MCF 10A (cell line): ENCODE measurements around the gene UBAC1. TPM values are rescaled to one million over a fixed set of nuclear protein-coding genes. Genes with fewer than 3 reads are reported as not detected.

ENCODE experiments used
- BruUV-seq: library from RNA; stranded (reverse); fragments of 400-500 nt; replicated peaks from 2 replicates; lab custom pipeline; 2021; lab: Mats Ljungman, UMichigan
- CTCF ChIA-PET: fragments of 300-600 bp; sonication (Branson Sonifier 250); formaldehyde crosslinking; extraction: SDS; loops from one replicate; lab custom pipeline; 2021; ENCODE audit warnings: antibody characterized with exemption, inconsistent platforms; lab: Yijun Ruan, JAX
- POLR2A ChIA-PET: fragments of 300-600, 350-650 bp; sonication (Branson Sonifier 250); formaldehyde crosslinking; extraction: SDS; loops from one replicate; lab custom pipeline; 2020; ENCODE audit warnings: antibody characterized with exemption, inconsistent platforms; lab: Yijun Ruan, JAX
- DNase-seq: peaks from one replicate; pipeline ENCODE4 v3.0.0-alpha.2; 2018; ENCODE audit not compliant: unreplicated experiment
- H3K27ac Mint-ChIP-seq: one replicate; pipeline ENCODE4 v1.8.0; 2022; ENCODE audit warnings: mild to moderate bottlenecking, low read depth, mixed read lengths; ENCODE audit not compliant: unreplicated experiment
- H3K27me3 Mint-ChIP-seq: one replicate; pipeline ENCODE4 v1.8.0; 2022; ENCODE audit warnings: mixed read lengths; ENCODE audit not compliant: insufficient read depth, unreplicated experiment
- H3K36me3 Mint-ChIP-seq: one replicate; pipeline ENCODE4 v1.8.0; 2022; ENCODE audit warnings: mild to moderate bottlenecking, moderate library complexity, mixed read lengths; ENCODE audit not compliant: insufficient read depth, unreplicated experiment
- H3K4me1 Mint-ChIP-seq: one replicate; pipeline ENCODE4 v1.8.0; 2022; ENCODE audit warnings: mixed read lengths; ENCODE audit not compliant: insufficient read depth, unreplicated experiment
- H3K4me3 Mint-ChIP-seq: one replicate; pipeline ENCODE4 v1.8.0; 2022; ENCODE audit warnings: mild to moderate bottlenecking, moderate library complexity, mixed read lengths; ENCODE audit not compliant: unreplicated experiment
- H3K9me3 Mint-ChIP-seq: one replicate; pipeline ENCODE4 v1.8.0; 2022; ENCODE audit warnings: mixed read lengths; ENCODE audit not compliant: unreplicated experiment
- intact Hi-C: fragments of 100-400 bp; cut with micrococcal nuclease; formaldehyde crosslinking; loops from 2 replicates; pipeline ENCODE4 v1.14.1; 2022
- total RNA-seq: library from RNA; stranded (reverse); gene quantifications from 2 replicates; pipeline ENCODE4 v1.2.3, GENCODE V29; 2022
- TF ChIP-seq, protein P1 (sequence below): fragments of 200-600 bp; IDR thresholded peaks from one replicate; pipeline ENCODE4 v1.8.0; 2022; ENCODE audit warnings: antibody characterized with exemption, mild to moderate bottlenecking; ENCODE audit not compliant: unreplicated experiment

The UBAC1 gene
- total RNA-seq, 1 experiment from 2014 or later = 34.7 TPM

DNA sequence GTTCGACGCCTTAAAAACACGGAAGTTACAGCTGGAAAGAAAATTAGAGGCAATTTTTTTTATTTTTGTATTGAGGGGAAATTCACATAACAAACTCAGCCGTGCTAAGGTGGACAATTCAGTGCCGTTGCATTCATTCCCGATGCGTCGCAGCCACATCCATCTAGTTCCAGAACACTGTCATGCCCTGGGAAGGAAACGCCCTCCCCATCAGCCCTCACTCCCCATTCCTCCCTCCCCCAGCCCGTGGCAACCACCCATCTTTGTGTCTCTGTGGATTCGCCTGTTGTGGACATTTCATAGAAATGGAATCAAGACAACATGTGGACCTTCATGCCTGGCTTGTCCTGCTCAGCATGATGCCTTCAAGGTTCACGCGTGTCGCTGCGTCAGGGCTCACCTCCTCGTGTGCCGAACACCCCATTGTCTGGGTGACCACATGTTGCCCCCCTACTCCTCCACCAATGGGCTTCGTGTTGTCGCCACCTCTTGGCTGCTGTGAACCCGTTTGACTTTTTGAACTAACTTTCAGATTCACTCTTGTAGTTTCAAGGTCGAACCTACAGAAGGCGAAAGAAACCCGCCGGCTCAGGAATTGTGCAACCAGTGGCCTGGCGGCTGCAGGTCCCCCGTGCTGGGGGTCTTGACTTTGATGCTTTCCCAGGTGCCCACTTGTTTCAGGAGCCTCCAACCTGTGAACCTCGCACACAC lies 36.4 kb downstream of the UBAC1 start:
- no TSS peak for BruUV-seq
- no peaks in the 10 kb centered on the region for H3K9me3 Mint-ChIP-seq
- no peak overlapping the region for H3K4me3 Mint-ChIP-seq
- H3K4me1 Mint-ChIP-seq = peaks cover 7% of the 10 kb centered on the region
- ChIA-PET POLR2A (interaction anchor here (1.5 kb wide), 1 partner anchor 10 kb away, joined by 4 read pairs; no protein-coding TSS in a partner anchor), CTCF (interaction anchor here (0.7 kb wide), 1 partner anchor 467 kb away, joined by 3 read pairs; no protein-coding TSS in a partner anchor)
- intact Hi-C loops = no loop called here
- TF ChIP-seq, protein P1, sequence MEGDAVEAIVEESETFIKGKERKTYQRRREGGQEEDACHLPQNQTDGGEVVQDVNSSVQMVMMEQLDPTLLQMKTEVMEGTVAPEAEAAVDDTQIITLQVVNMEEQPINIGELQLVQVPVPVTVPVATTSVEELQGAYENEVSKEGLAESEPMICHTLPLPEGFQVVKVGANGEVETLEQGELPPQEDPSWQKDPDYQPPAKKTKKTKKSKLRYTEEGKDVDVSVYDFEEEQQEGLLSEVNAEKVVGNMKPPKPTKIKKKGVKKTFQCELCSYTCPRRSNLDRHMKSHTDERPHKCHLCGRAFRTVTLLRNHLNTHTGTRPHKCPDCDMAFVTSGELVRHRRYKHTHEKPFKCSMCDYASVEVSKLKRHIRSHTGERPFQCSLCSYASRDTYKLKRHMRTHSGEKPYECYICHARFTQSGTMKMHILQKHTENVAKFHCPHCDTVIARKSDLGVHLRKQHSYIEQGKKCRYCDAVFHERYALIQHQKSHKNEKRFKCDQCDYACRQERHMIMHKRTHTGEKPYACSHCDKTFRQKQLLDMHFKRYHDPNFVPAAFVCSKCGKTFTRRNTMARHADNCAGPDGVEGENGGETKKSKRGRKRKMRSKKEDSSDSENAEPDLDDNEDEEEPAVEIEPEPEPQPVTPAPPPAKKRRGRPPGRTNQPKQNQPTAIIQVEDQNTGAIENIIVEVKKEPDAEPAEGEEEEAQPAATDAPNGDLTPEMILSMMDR = no peak
- DNase-seq = no peak
- peaks cover 10% of the 10 kb centered on the region for H3K36me3 Mint-ChIP-seq
- H3K27ac Mint-ChIP-seq = no peak overlapping the region
- H3K27me3 Mint-ChIP-seq = no peaks in the 10 kb centered on the region

DNA sequence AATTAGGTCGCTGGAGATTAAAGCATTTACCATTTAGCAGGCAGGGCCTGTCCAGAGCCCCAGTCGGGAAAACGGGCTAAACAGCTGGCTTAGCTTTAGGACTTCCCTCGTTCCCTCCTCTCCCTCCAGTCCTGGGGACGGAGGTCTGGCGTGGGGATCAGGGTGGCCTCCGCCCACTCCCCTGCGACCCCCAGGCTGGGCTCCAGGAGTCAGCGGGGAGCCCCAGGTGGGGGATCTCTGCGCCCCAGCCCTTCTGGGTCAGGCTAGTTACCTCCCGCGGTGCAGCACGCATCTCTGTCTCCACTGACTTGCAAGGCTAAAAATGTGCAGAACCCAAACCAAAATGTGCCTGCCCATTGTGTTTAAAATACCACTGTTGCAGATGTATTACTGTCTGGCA lies 37.7 kb downstream of the UBAC1 start:
- peaks cover 10% of the 10 kb centered on the region for H3K36me3 Mint-ChIP-seq
- TF ChIP-seq, protein P1 = no peak
- no peak overlapping the region for H3K27ac Mint-ChIP-seq
- no peak for DNase-seq
- H3K27me3 Mint-ChIP-seq = no peaks in the 10 kb centered on the region
- H3K4me1 Mint-ChIP-seq = peaks cover 7% of the 10 kb centered on the region
- no peak overlapping the region for H3K4me3 Mint-ChIP-seq
- intact Hi-C loops = no loop called here
- no TSS peak for BruUV-seq
- ChIA-PET POLR2A (no interaction called here), CTCF (no interaction called here)
- no peaks in the 10 kb centered on the region for H3K9me3 Mint-ChIP-seq

DNA sequence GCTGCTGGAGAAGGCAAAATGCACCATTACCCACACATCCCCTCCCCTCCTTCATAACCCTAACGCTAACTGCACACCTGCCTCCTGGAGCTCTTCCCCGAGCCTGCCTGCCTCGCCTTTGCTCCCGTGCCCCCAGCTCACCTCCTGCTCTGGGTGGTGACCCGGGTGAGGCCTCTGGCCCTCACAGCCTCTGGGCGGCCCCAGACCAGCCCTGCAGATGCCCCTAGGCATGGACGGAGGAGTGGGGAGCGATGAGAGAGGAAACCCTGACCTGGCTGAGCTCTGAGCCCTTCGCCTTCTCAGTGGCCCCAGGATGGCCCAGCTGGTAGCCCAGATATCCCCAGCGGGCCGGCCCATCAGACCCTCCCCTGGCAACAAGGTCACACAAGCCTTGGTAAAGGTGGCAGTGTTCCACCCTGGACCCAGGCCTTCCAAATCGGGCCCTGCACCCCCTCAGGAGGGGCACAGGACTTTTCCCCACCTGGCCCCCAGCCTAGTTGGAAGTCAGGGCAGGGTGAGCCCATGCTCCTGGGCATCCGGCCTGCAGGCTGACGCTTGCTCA lies 39.3 kb downstream of the UBAC1 start:
- CTCF ChIA-PET = interaction anchor here (1.2 kb wide), 1 partner anchor 58 kb away, joined by 3 read pairs; no protein-coding TSS in a partner anchor
- intact Hi-C loops = no loop called here
- no peak overlapping the region for H3K4me3 Mint-ChIP-seq
- H3K36me3 Mint-ChIP-seq = peaks cover 15% of the 10 kb centered on the region
- TF ChIP-seq, protein P1 = no peak
- no peaks in the 10 kb centered on the region for H3K9me3 Mint-ChIP-seq
- BruUV-seq = no TSS peak
- H3K27ac Mint-ChIP-seq = no peak overlapping the region
- no peaks in the 10 kb centered on the region for H3K27me3 Mint-ChIP-seq
- DNase-seq = no peak
- H3K4me1 Mint-ChIP-seq = no peaks in the 10 kb centered on the region
- POLR2A ChIA-PET = no interaction called here

DNA sequence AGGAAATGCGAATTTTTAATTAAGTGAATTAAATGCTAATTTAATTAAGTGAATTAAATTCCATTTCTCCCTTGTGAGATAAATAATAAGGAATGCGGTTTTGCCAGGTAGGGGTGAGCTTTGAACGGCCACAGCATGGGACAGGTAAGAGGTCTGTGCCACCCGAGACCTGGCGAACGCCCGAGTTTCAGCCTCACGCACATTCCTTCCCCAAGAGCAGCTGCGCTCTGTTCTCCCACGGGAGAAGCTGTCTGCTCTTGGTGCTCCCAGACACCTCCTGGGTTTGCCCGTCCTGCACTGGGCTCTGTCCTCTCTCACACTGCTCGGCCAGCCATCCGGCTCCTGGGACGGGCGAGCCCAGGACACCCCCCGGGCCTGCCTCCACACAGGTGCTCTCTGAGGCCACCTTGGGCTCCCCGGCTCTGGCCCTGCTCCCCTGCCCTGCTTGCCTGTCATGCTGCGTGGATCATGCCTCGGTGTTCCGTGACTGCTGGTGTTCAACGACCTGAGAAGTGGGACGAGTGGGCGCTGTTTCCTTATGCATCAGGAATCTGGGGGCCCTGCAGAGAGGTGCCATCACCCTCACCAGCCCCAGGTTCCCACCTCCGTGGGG lies 40.1 kb downstream of the UBAC1 start:
- Mint-ChIP-seq H3K27me3 (no peaks in the 10 kb centered on the region), H3K27ac (no peak overlapping the region), H3K9me3 (no peaks in the 10 kb centered on the region), H3K4me3 (no peak overlapping the region), H3K4me1 (no peaks in the 10 kb centered on the region), H3K36me3 (peaks cover 21% of the 10 kb centered on the region)
- no TSS peak for BruUV-seq
- ChIA-PET CTCF (no interaction called here), POLR2A (interaction anchor here (1.0 kb wide), 1 partner anchor 9 kb away, joined by 3 read pairs; no protein-coding TSS in a partner anchor)
- no peak for DNase-seq
- TF ChIP-seq, protein P1 = no peak
- intact Hi-C loops = no loop called here
